Activated B cell treated with CpG ODN at 0.5 μM for 24 hours (primary cell): ENCODE measurements around the gene PGGHG. TPM values are rescaled to one million over a fixed set of nuclear protein-coding genes. Genes with fewer than 3 reads are reported as not detected.
A peak's percentile ranks its signal among the peaks of the same experiment; 100 is the strongest.
"Not testable (repeated sequence)": the region's sequence is repeated elsewhere in the genome, so short reads cannot be mapped to it uniquely, and the experiment has no call there.

Source experiments
- ATAC-seq: fragments of 200-7000 bp; cut with Tn5 transposase; one replicate; pipeline ENCODE4 v1.10.0; 2021; ENCODE audit warnings: low read depth, mild to moderate bottlenecking, moderate library complexity
- CTCF ChIA-PET: fragments of 350-600 bp; sonication (Branson Sonifier 250); formaldehyde crosslinking; loops from one replicate; lab custom pipeline; 2021; ENCODE audit warnings: antibody characterized with exemption; lab: Charles Lee
- POLR2A ChIA-PET: fragments of 350-600 bp; sonication (Branson Sonifier 250); formaldehyde crosslinking; loops from one replicate; lab custom pipeline; 2021; ENCODE audit warnings: antibody characterized with exemption; lab: Charles Lee
- DNase-seq: peaks from one replicate; pipeline ENCODE4 v3.0.0; 2022
- H3K27ac Mint-ChIP-seq: one replicate; pipeline ENCODE4 v1.8.0; 2020; ENCODE audit warnings: mixed read lengths
- H3K27me3 Mint-ChIP-seq: one replicate; pipeline ENCODE4 v1.8.0; 2021; ENCODE audit warnings: mixed read lengths
- H3K36me3 Mint-ChIP-seq: one replicate; pipeline ENCODE4 v1.8.0; 2021; ENCODE audit warnings: low read depth, mixed read lengths
- H3K4me1 Mint-ChIP-seq: one replicate; pipeline ENCODE4 v1.8.0; 2021; ENCODE audit warnings: mixed read lengths
- H3K4me3 Mint-ChIP-seq: one replicate; pipeline ENCODE4 v1.8.0; 2020; ENCODE audit warnings: mild to moderate bottlenecking, mixed read lengths
- H3K9me3 Mint-ChIP-seq: one replicate; pipeline ENCODE4 v1.8.0; 2020; ENCODE audit warnings: mixed read lengths
- intact Hi-C: fragments of 100-400 bp; cut with micrococcal nuclease; formaldehyde crosslinking; loops from one replicate; pipeline ENCODE4 v1.15.1; 2024
- total RNA-seq: library from RNA; stranded (reverse); gene quantifications from 2 replicates; pipeline ENCODE4 v1.2.3, GENCODE V29; 2022
- TF ChIP-seq, protein P1 (sequence below): fragments of 200-600 bp; IDR thresholded peaks from one replicate; pipeline ENCODE4 v1.8.0; 2022; ENCODE audit warnings: antibody characterized with exemption, mild to moderate bottlenecking

PGGHG gene
- total RNA-seq, 1 donor from 2014 or later: 74.1 TPM

DNA sequence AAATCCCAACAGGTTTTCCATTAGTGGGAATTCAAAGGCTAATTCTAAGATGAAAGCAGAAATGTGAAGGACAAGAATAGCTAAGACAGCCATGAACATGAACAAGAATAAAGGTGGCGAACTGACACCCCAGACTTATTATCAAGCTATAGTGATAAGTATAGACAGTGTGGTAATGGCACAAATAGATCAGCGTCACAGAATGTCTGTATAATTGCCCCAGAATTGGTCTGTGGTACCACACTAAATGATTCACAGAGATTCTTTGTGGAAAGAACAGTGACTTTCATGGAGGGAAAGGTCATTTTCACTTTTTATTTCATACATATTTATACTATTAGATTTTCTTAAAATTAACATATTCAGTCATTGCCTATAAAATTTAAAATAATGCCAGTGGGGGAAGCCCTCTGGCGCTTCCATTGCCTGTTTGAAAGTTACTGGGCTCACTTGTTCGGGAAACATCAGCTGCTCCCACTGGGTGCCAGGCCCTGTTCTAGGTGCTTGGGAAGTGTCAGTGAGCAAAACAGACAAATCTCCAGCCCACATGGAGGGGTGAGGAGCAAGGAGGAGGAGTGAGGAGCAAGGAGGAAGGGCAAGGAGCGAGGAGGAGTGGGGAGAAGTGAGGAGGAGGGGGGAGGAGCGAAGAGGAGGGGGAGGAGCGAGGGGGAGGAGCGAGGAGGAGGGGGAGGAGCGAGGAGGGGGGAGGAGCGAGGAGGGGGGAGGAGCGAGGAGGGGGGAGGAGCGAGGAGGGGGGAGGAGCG is 22.1 kb upstream of the PGGHG start:
- peak overlapping the region; percentile 68 for H3K4me3 Mint-ChIP-seq
- H3K36me3 Mint-ChIP-seq: peaks cover 3% of the 10 kb centered on the region
- TF ChIP-seq, protein P1, sequence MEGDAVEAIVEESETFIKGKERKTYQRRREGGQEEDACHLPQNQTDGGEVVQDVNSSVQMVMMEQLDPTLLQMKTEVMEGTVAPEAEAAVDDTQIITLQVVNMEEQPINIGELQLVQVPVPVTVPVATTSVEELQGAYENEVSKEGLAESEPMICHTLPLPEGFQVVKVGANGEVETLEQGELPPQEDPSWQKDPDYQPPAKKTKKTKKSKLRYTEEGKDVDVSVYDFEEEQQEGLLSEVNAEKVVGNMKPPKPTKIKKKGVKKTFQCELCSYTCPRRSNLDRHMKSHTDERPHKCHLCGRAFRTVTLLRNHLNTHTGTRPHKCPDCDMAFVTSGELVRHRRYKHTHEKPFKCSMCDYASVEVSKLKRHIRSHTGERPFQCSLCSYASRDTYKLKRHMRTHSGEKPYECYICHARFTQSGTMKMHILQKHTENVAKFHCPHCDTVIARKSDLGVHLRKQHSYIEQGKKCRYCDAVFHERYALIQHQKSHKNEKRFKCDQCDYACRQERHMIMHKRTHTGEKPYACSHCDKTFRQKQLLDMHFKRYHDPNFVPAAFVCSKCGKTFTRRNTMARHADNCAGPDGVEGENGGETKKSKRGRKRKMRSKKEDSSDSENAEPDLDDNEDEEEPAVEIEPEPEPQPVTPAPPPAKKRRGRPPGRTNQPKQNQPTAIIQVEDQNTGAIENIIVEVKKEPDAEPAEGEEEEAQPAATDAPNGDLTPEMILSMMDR: no peak
- DNase-seq (no peak), ATAC-seq (no peak)
- peaks cover 43% of the 10 kb centered on the region for H3K4me1 Mint-ChIP-seq
- intact Hi-C loops: loop anchor here (2.0 kb wide), 1 partner anchor 270 kb away; the partner anchor contains the start of gene LRRC56
- H3K27me3 Mint-ChIP-seq: no peaks in the 10 kb centered on the region
- ChIA-PET POLR2A (interaction anchor here (0.7 to 4.2 kb wide), 25 partner anchors 10 to 886 kb away, joined by 3 to 74 read pairs (median 7); partner anchors contain the start of genes BET1L, IFITM2, NLRP6 and PGGHG), CTCF (interaction anchor here (1.1 to 4.2 kb wide), 2 partner anchors 16 to 39 kb away, joined by 3 to 28 read pairs; no protein-coding TSS in a partner anchor)
- H3K9me3 Mint-ChIP-seq: peaks cover 2% of the 10 kb centered on the region
- peak overlapping the region; percentile 74 for H3K27ac Mint-ChIP-seq

DNA sequence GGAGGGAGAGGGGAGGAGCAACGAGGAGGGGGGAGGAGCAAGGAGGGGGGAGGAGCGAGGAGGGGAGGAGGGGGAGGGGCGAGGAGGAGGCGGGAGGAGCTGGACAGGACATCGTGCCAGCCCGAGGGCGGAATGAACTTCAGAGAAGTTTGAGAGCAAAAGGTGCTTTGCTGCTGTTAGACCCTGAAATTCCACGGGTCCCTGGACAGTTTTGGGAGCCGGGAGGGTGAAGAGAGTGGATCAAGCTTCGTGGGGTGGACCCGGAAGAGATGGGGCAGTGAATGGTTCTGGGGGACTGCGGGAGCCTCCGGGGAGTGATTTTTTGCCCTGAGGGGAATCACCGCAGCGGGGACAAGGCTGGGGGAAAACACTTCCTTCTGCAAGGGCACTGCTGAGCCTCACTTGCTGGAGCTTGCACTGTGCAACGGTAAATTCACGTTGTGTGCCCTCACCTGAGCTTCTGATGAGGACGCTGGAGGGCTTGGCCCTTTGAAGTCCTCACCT is 21.4 kb upstream of the PGGHG start:
- CTCF ChIA-PET: interaction anchor here (1.0 to 4.2 kb wide), 3 partner anchors 10 to 38 kb away, joined by 3 to 28 read pairs (median 3); no protein-coding TSS in a partner anchor
- H3K36me3 Mint-ChIP-seq: peaks cover 3% of the 10 kb centered on the region

DNA sequence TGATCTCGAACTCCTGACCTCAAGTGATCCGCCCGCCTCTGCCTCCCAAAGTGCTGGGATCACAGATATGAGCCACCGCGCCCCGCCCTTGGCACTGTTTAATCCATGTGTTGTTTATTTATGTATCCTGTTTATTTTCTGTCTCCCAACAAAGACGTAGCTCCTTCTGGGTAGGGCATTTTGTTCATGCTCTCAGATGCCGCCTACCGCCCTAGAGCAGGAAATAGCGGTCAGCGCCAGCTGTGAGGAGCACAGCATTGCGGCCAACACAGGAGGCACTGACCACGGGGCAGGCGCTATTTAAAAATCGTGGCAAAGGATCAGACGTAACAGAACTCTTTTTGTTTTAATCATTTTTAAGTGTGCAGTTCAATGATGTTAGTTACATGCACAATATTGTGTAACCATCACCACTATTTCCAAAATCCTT is 20.2 kb upstream of the PGGHG start:
- H3K9me3 Mint-ChIP-seq, H3K27me3 Mint-ChIP-seq, H3K36me3 Mint-ChIP-seq, DNase-seq: not testable (repeated sequence)
- Mint-ChIP-seq H3K4me3 (peak overlapping the region; percentile 90), H3K4me1 (peaks cover 40% of the 10 kb centered on the region), H3K27ac (peak overlapping the region; percentile 99)
- ATAC-seq: peak; percentile 32
- intact Hi-C loops: loop anchor here (1.0 to 2.0 kb wide), 7 partner anchors 12 to 88 kb away; partner anchors contain the start of genes BET1L, PGGHG, PSMD13 and RIC8A
- CTCF ChIA-PET: interaction anchor here (0.6 to 4.2 kb wide), 2 partner anchors 18 to 80 kb away, joined by 3 to 28 read pairs; no protein-coding TSS in a partner anchor
- POLR2A ChIA-PET: interaction anchor here (1.6 to 4.2 kb wide), 12 partner anchors 11 to 238 kb away, joined by 7 to 74 read pairs (median 33); partner anchors contain the start of genes BET1L, IFITM2, PGGHG and PSMD13

More for the DNA sequence above, 21.4 kb upstream of the PGGHG start:
- intact Hi-C loops: loop anchor here (2.0 kb wide), 1 partner anchor 269 kb away; the partner anchor contains the start of gene LRRC56
- TF ChIP-seq, protein P1: no peak
- ATAC-seq (peak; percentile 47), DNase-seq (peak; percentile 58)
- H3K4me3 Mint-ChIP-seq: peak overlapping the region; percentile 90
- no peaks in the 10 kb centered on the region for H3K27me3 Mint-ChIP-seq
- peaks cover 40% of the 10 kb centered on the region for H3K4me1 Mint-ChIP-seq
- peak overlapping the region; percentile 99 for H3K27ac Mint-ChIP-seq
- POLR2A ChIA-PET: interaction anchor here (0.6 to 4.2 kb wide), 27 partner anchors 10 to 885 kb away, joined by 3 to 74 read pairs (median 7); partner anchors contain the start of genes BET1L, IFITM2, NLRP6 and PGGHG
- no peaks in the 10 kb centered on the region for H3K9me3 Mint-ChIP-seq

DNA sequence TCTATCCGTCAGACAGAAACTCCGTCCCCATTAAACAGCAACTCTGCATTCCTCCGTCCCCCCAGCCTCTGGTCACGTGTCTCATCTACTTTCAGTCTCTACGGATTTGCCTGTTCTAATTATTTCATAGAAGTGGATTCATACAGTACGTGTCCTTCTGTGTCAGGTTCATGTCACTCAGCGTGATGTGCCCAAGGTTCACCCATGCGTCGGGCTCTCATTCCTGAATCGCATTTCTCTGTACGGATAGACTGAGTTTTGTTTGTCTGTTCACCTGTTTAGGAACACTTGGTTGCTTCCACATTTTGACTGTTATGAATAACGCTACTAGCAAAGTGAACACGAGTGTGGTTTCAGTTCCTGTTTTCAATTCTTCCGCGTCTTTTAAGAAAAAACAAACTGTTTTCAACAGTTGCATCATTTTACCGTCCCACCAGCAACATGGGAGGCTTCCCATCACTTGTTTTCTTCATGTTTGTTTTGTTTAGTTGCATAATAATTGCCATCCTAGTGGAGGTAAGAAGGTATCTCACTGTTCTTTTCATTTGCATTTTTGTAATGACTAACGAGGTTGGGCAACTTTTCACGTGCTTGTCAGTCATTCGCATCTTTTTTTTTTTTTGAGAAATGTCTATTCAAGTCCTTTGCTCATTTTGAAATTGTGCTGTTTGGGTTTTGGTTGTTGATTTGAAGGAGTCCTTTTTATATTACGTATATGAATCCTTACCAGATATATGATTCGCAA is 19.6 kb upstream of the PGGHG start:
- H3K9me3 Mint-ChIP-seq: no peaks in the 10 kb centered on the region
- ATAC-seq (peak; percentile 71), DNase-seq (peak; percentile 54)
- POLR2A ChIA-PET: interaction anchor here (1.0 to 4.2 kb wide), 13 partner anchors 12 to 237 kb away, joined by 3 to 74 read pairs (median 31); partner anchors contain the start of genes BET1L, IFITM2, PGGHG and PSMD13
- H3K27me3 Mint-ChIP-seq: no peaks in the 10 kb centered on the region
- intact Hi-C loops: loop anchor here (1.0 to 2.0 kb wide), 7 partner anchors 11 to 87 kb away; partner anchors contain the start of genes BET1L, PGGHG, PSMD13 and RIC8A
- CTCF ChIA-PET: interaction anchor here (4.2 kb wide), 1 partner anchor 18 kb away, joined by 28 read pairs; no protein-coding TSS in a partner anchor
- H3K4me3 Mint-ChIP-seq: peak overlapping the region; percentile 90
- peak overlapping the region; percentile 99 for H3K27ac Mint-ChIP-seq
- H3K4me1 Mint-ChIP-seq: peaks cover 40% of the 10 kb centered on the region
- TF ChIP-seq, protein P1: no peak
- peaks cover 3% of the 10 kb centered on the region for H3K36me3 Mint-ChIP-seq
